GM12878 (cell line): ENCODE data around the gene MRS2.

ENCODE experiments used
- BHLHE40 ChIP-seq, 2 experiments: fragments of 450-650 bp in 1 of 2; IDR thresholded peaks; 2 replicates each; pipeline ENCODE4 v1.6.1; 2011 to 2017; ENCODE audit warnings: low read depth in 2 of 2, borderline replicate concordance in 1 of 2, improper control_type of control experiment in 1 of 2, low read length in 1 of 2, mild to moderate bottlenecking in 1 of 2
- KDM1A ChIP-seq: fragments of 200-600 bp; sonication (generic); IDR thresholded peaks from 2 replicates; pipeline ENCODE4 v1.6.1; 2016; ENCODE audit warnings: borderline replicate concordance
- MEF2A ChIP-seq: IDR thresholded peaks from 2 replicates; pipeline ENCODE4 v1.6.1; 2011; ENCODE audit warnings: low read depth, mild to moderate bottlenecking, low read length, moderate library complexity; ENCODE audit not compliant: insufficient read depth
- PAX5 ChIP-seq: IDR thresholded peaks from 2 replicates; pipeline ENCODE4 v1.6.1; 2011; ENCODE audit warnings: low read depth, low read length, borderline replicate concordance
- POLR2A ChIP-seq: IDR thresholded peaks from 2 replicates; pipeline ENCODE4 v1.6.1; 2011; ENCODE audit warnings: low read depth, mild to moderate bottlenecking, low read length
- TAF1 ChIP-seq: IDR thresholded peaks from 2 replicates; pipeline ENCODE4 v1.6.1; 2011; ENCODE audit warnings: mild to moderate bottlenecking, low read depth, low read length, borderline replicate concordance
- TF ChIP-seq, protein P1 (sequence below), 3 experiments: IDR thresholded peaks in 2 of 3; conservative IDR thresholded peaks in 1 of 3; 2 replicates each; pipeline ENCODE4 v1.5.1; 2011; ENCODE audit warnings: low read depth in 3 of 3, low read length in 3 of 3, mild to moderate bottlenecking in 3 of 3, control low read depth in 2 of 3, moderate library complexity in 2 of 3, inconsistent platforms in 1 of 3, mixed read lengths in 1 of 3; ENCODE audit not compliant: control insufficient read depth in 2 of 3, insufficient read depth in 1 of 3; ENCODE audit errors: extremely low read depth in 1 of 3
- TF ChIP-seq, protein P2 (sequence below): IDR thresholded peaks from 2 replicates; pipeline ENCODE4 v1.6.1; 2012; ENCODE audit warnings: low read depth, low read length, improper control_type of control experiment

- no peak for TF ChIP-seq TAF1
- TF ChIP-seq, protein P1, sequence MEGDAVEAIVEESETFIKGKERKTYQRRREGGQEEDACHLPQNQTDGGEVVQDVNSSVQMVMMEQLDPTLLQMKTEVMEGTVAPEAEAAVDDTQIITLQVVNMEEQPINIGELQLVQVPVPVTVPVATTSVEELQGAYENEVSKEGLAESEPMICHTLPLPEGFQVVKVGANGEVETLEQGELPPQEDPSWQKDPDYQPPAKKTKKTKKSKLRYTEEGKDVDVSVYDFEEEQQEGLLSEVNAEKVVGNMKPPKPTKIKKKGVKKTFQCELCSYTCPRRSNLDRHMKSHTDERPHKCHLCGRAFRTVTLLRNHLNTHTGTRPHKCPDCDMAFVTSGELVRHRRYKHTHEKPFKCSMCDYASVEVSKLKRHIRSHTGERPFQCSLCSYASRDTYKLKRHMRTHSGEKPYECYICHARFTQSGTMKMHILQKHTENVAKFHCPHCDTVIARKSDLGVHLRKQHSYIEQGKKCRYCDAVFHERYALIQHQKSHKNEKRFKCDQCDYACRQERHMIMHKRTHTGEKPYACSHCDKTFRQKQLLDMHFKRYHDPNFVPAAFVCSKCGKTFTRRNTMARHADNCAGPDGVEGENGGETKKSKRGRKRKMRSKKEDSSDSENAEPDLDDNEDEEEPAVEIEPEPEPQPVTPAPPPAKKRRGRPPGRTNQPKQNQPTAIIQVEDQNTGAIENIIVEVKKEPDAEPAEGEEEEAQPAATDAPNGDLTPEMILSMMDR (IDR thresholded peaks at IDR 0.05 in 2 of 3, conservative IDR thresholded peaks at IDR 0.05 in 1 of 3; ENCODE audit: control insufficient read depth in 2 of 3, extremely low read depth in 1 of 3, insufficient read depth in 1 of 3, low read depth in 3 of 3, low read length in 3 of 3): no peak
- no peak for TF ChIP-seq POLR2A
- TF ChIP-seq, protein P2, sequence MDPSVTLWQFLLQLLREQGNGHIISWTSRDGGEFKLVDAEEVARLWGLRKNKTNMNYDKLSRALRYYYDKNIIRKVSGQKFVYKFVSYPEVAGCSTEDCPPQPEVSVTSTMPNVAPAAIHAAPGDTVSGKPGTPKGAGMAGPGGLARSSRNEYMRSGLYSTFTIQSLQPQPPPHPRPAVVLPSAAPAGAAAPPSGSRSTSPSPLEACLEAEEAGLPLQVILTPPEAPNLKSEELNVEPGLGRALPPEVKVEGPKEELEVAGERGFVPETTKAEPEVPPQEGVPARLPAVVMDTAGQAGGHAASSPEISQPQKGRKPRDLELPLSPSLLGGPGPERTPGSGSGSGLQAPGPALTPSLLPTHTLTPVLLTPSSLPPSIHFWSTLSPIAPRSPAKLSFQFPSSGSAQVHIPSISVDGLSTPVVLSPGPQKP: no peak
- no peak for TF ChIP-seq BHLHE40 (IDR thresholded peaks at IDR 0.05; ENCODE audit: borderline replicate concordance in 1 of 2, low read depth in 2 of 2, low read length in 1 of 2)
- no peak for TF ChIP-seq MEF2A
- TF ChIP-seq KDM1A: no peak
- no peak for TF ChIP-seq PAX5
Measured at GRCh38 chr6:24381476-24382219, 21.1 kb upstream of the MRS2 start.
